ENCODE data around the gene BNC1.
"Not testable (repeated sequence)": the region's sequence is repeated elsewhere in the genome, so short reads cannot be mapped to it uniquely, and the experiment has no call there.

Gene BNC1

GRCh38 chr15:83250781-83251180 is 33.7 kb downstream of the BNC1 start:
- peak; percentile 51 for DNase-seq (ENCODE audit: low read depth)
- no peak overlapping the region for H3K4me3 ChIP-seq (ENCODE audit: low read length)
- TF ChIP-seq, protein P1, sequence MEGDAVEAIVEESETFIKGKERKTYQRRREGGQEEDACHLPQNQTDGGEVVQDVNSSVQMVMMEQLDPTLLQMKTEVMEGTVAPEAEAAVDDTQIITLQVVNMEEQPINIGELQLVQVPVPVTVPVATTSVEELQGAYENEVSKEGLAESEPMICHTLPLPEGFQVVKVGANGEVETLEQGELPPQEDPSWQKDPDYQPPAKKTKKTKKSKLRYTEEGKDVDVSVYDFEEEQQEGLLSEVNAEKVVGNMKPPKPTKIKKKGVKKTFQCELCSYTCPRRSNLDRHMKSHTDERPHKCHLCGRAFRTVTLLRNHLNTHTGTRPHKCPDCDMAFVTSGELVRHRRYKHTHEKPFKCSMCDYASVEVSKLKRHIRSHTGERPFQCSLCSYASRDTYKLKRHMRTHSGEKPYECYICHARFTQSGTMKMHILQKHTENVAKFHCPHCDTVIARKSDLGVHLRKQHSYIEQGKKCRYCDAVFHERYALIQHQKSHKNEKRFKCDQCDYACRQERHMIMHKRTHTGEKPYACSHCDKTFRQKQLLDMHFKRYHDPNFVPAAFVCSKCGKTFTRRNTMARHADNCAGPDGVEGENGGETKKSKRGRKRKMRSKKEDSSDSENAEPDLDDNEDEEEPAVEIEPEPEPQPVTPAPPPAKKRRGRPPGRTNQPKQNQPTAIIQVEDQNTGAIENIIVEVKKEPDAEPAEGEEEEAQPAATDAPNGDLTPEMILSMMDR (conservative IDR thresholded peaks at IDR 0.05; ENCODE audit: low read length): no peak

DNA sequence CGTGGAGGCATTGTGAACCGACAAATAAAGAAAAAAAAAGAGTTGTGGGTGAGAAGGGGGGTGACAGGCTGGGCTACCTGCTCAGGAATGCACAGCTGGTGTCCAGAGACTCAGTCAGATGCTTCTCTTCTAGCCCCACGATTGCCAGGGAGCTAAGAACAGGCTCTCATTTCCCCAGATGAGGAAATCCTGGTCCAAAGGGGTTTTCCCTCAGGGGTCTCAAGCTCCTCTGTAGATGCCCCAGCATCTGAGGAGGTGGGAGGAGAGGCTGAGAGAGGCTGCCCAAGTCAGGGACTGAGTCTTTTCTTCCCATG is 35.5 kb downstream of the BNC1 start:
- peak; percentile 10 for DNase-seq (ENCODE audit: low read depth)
- TF ChIP-seq, protein P1 (conservative IDR thresholded peaks at IDR 0.05; ENCODE audit: low read length): no peak
- H3K4me3 ChIP-seq (ENCODE audit: low read length): no peak overlapping the region

- TF ChIP-seq, protein P1 (conservative IDR thresholded peaks at IDR 0.05; ENCODE audit: low read length): peak; percentile 95
- peak overlapping the region; percentile 14; the same call in 1 of the 2 replicates for H3K4me3 ChIP-seq (ENCODE audit: low read length)
Observed at GRCh38 chr15:83248151-83249029, 36.1 kb downstream of the BNC1 start.

GRCh38 chr15:83243634-83244033 is 40.8 kb downstream of the BNC1 start:
- TF ChIP-seq, protein P1 (conservative IDR thresholded peaks at IDR 0.05; ENCODE audit: low read length): no peak
- no peak overlapping the region for H3K4me3 ChIP-seq (ENCODE audit: low read length)
- no peak for DNase-seq (ENCODE audit: low read depth)

More at GRCh38 chr15:83248151-83249029, 36.1 kb downstream of the BNC1 start:
- DNase-seq (ENCODE audit: low read depth): peak; percentile 66

DNA sequence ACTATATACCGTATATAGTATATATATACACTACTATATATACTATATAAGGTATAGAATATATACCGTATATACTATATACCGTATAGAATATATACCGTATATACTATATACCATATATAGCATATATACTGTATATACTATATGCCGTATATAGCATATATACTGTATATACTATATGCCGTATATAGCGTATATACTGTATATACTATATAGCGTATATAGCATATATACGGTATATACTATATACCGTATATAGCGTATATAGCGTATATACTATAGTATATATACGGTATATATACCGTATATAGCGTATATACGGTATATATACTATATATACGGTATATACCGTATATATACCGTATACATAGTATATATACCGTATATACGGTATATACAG is 54.2 kb downstream of the BNC1 start:
- TF ChIP-seq, protein P1 (conservative IDR thresholded peaks at IDR 0.05; ENCODE audit: low read length): no peak
- DNase-seq (ENCODE audit: low read depth): no peak
- no peak overlapping the region for H3K4me3 ChIP-seq (ENCODE audit: low read length)

DNA sequence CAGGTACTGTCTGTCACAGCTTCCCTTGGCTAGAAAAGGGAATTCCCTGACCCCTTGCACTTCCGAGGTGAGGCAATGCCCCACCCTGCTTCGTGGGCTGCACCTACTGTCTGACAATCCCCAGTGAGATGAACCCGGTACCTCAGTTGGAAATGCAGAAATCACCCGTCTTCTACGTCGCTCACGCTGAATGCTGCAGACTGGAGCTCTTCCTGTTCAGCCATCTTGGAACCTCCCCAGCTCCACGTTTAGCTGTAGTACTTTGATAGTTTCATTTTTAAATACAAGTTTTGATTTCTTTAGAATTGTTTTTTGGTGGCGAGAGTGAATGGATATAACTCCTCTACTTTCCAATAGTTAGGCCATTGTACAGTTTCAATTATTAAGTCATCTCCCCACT is 59.0 kb downstream of the BNC1 start:
- DNase-seq (ENCODE audit: low read depth): no peak
- H3K4me3 ChIP-seq (ENCODE audit: low read length): no peak overlapping the region
- TF ChIP-seq, protein P1 (conservative IDR thresholded peaks at IDR 0.05; ENCODE audit: low read length): no peak

GRCh38 chr15:83221781-83222180 is 62.7 kb downstream of the BNC1 start:
- not testable (repeated sequence) for DNase-seq (ENCODE audit: low read depth)

More at GRCh38 chr15:83221781-83222180, 62.7 kb downstream of the BNC1 start:
- H3K4me3 ChIP-seq (ENCODE audit: low read length): not testable (repeated sequence)

Measured in AG10803 (cell line).